D721Med (cell line): Measurements from ENCODE around the gene RRP9.

ENCODE experiments used
- DNase-seq: peaks from one replicate; pipeline ENCODE4 v3.0.0; 2011; ENCODE audit warnings: low spot score; ENCODE audit not compliant: insufficient read length
- FAIRE-seq: peaks from 2 replicates; lab custom pipeline; 2011; peaks lifted over from hg19 to GRCh38; lab: Jason Lieb, UNC
- CTCF ChIP-seq: IDR thresholded peaks from 2 replicates; pipeline ENCODE4 v1.5.1; 2012; ENCODE audit warnings: mild to moderate bottlenecking, control low read depth; ENCODE audit not compliant: insufficient read depth; ENCODE audit errors: missing control alignments

The RRP9 gene

GRCh38 chr3:51891242-51892039 lies 50.3 kb downstream of the RRP9 start:
- TF ChIP-seq CTCF: no peak
- FAIRE-seq (no peak), DNase-seq (no peak)

GRCh38 chr3:51888463-51889105 lies 53.1 kb downstream of the RRP9 start:
- no peak for DNase-seq
- no peak for TF ChIP-seq CTCF
- FAIRE-seq: no peak

GRCh38 chr3:51887620-51888019 lies 54.1 kb downstream of the RRP9 start:
- TF ChIP-seq CTCF: no peak
- no peak for DNase-seq
- FAIRE-seq: no peak

GRCh38 chr3:51886447-51886846 lies 55.3 kb downstream of the RRP9 start:
- no peak for DNase-seq
- no peak for TF ChIP-seq CTCF
- no peak for FAIRE-seq
